H1 (cell line): ENCODE data around the gene CENATAC.

Experiments
- ASH2L ChIP-seq: fragments of 200-600, 300-600 bp; sonication (generic); IDR thresholded peaks from one replicate; pipeline ENCODE4 v1.7.1; 2017; ENCODE audit warnings: low read length
- RAD21 ChIP-seq, 2 experiments: IDR thresholded peaks in 1 of 2; conservative IDR thresholded peaks in 1 of 2; 2 replicates each; pipeline ENCODE4 v1.6.1; 2011; ENCODE audit warnings: low read depth in 2 of 2, low read length in 2 of 2, improper control_type of control experiment in 1 of 2, inconsistent platforms in 1 of 2, mild to moderate bottlenecking in 1 of 2, moderate library complexity in 1 of 2
- TF ChIP-seq, protein P1 (sequence below), 3 experiments: IDR thresholded peaks; 1 replicate in 2 of 3; 2 replicates in 1 of 3; pipeline versions ENCODE4 v1.5.1 to v1.6.1; 2011; ENCODE audit warnings: low read length in 3 of 3, mild to moderate bottlenecking in 3 of 3, inconsistent platforms in 2 of 3, low read depth in 1 of 3, moderate library complexity in 1 of 3; ENCODE audit not compliant: insufficient read depth in 1 of 3; ENCODE audit errors: control extremely low read depth in 1 of 3

DNA sequence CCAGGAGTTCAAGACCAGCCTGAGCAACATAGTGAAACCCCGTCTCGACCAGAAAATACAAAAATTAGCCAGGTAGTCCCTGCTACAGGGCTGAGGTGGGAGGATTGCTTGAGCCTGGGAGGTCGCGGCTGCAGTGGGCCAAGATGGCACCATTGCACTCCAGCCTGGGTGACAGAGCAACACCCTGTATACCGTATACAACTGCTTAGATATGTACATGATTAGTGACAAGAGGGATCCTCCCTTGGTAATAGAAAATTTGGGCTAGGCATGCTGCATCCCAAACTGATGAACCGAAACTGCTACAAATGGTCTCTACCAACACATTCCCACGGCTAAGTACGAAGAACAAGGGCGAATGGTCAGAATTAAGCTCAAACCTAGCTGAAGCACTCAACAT, 45.0 kb downstream of the CENATAC start:
- TF ChIP-seq, protein P1, sequence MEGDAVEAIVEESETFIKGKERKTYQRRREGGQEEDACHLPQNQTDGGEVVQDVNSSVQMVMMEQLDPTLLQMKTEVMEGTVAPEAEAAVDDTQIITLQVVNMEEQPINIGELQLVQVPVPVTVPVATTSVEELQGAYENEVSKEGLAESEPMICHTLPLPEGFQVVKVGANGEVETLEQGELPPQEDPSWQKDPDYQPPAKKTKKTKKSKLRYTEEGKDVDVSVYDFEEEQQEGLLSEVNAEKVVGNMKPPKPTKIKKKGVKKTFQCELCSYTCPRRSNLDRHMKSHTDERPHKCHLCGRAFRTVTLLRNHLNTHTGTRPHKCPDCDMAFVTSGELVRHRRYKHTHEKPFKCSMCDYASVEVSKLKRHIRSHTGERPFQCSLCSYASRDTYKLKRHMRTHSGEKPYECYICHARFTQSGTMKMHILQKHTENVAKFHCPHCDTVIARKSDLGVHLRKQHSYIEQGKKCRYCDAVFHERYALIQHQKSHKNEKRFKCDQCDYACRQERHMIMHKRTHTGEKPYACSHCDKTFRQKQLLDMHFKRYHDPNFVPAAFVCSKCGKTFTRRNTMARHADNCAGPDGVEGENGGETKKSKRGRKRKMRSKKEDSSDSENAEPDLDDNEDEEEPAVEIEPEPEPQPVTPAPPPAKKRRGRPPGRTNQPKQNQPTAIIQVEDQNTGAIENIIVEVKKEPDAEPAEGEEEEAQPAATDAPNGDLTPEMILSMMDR (IDR thresholded peaks at IDR 0.05; ENCODE audit: control extremely low read depth in 1 of 3, insufficient read depth in 1 of 3, low read depth in 1 of 3, low read length in 3 of 3), result no peak
- TF ChIP-seq RAD21 (IDR thresholded peaks at IDR 0.05 in 1 of 2, conservative IDR thresholded peaks at IDR 0.05 in 1 of 2; ENCODE audit: low read depth in 2 of 2, low read length in 2 of 2), result no peak
- TF ChIP-seq ASH2L, result no peak
